HepG2 (cell line): ENCODE data around the gene MT4. TPM values are rescaled to one million over a fixed set of nuclear protein-coding genes. Genes with fewer than 3 reads are reported as not detected.
A peak's percentile ranks its signal among the peaks of the same experiment; 100 is the strongest.

ENCODE experiments used
- AHR ChIP-seq: IDR thresholded peaks from 2 replicates; pipeline ENCODE4 v1.6.1; 2018; ENCODE audit warnings: missing genetic modification reagents, missing compliant biosample characterization
- ATF4 ChIP-seq, 2 experiments: fragments of 450-650 bp in 1 of 2; sonication (generic) in 1 of 2; formaldehyde crosslinking; IDR thresholded peaks; 2 replicates each; pipeline versions ENCODE4 v1.5.0 to v1.8.0; 2020 to 2022; ENCODE audit warnings: mild to moderate bottlenecking in 1 of 2, missing genetic modification reagents in 1 of 2
- DNMT1 ChIP-seq: sonication (generic); formaldehyde crosslinking; IDR thresholded peaks from 2 replicates; pipeline ENCODE4 v1.5.1; 2020; ENCODE audit warnings: mild to moderate bottlenecking, missing genetic modification reagents
- EP300 ChIP-seq, 3 experiments: sonication (generic) in 1 of 3; formaldehyde crosslinking in 1 of 3; IDR thresholded peaks; 2 replicates each; pipeline versions ENCODE4 v1.5.1 to v1.6.1; 2011 to 2020; ENCODE audit warnings: low read depth in 2 of 3, low read length in 2 of 3, borderline replicate concordance in 1 of 3, improper control_type of control experiment in 1 of 3, mild to moderate bottlenecking in 1 of 3, missing genetic modification reagents in 1 of 3, moderate library complexity in 1 of 3
- FOXK1 ChIP-seq: sonication (generic); formaldehyde crosslinking; IDR thresholded peaks from 2 replicates; pipeline ENCODE4 v1.4.0; 2020; ENCODE audit warnings: low read depth, missing genetic modification reagents, borderline replicate concordance
- HOXA9 ChIP-seq: sonication (generic); formaldehyde crosslinking; IDR thresholded peaks from 2 replicates; pipeline ENCODE4 v1.8.1; 2022; ENCODE audit warnings: missing genetic modification reagents, mild to moderate bottlenecking, moderate library complexity, borderline replicate concordance
- IRF2 ChIP-seq: IDR thresholded peaks from 2 replicates; pipeline ENCODE4 v1.6.1; 2018; ENCODE audit warnings: missing genetic modification reagents, missing compliant biosample characterization
- MEF2D ChIP-seq: sonication (generic); formaldehyde crosslinking; IDR thresholded peaks from 2 replicates; pipeline ENCODE4 v1.5.1; 2020; ENCODE audit warnings: mild to moderate bottlenecking, missing genetic modification reagents
- MEIS2 ChIP-seq: sonication (generic); formaldehyde crosslinking; IDR thresholded peaks from 2 replicates; pipeline ENCODE4 v1.9.0; 2021; ENCODE audit warnings: mild to moderate bottlenecking, missing genetic modification reagents
- NKX3-1 ChIP-seq: sonication (generic); formaldehyde crosslinking; IDR thresholded peaks from 2 replicates; pipeline ENCODE4 v1.5.0; 2020; ENCODE audit warnings: missing genetic modification reagents
- SALL2 ChIP-seq: sonication (generic); formaldehyde crosslinking; IDR thresholded peaks from 2 replicates; pipeline ENCODE4 v1.8.1; 2023; ENCODE audit warnings: mild to moderate bottlenecking, missing genetic modification reagents, inconsistent platforms
- ZFP90 ChIP-seq: sonication (generic); formaldehyde crosslinking; IDR thresholded peaks from 2 replicates; pipeline ENCODE4 v1.8.0; 2022; ENCODE audit warnings: missing genetic modification reagents, mild to moderate bottlenecking, inconsistent platforms, borderline replicate concordance
- ZNF136 ChIP-seq: sonication (generic); formaldehyde crosslinking; IDR thresholded peaks from 2 replicates; pipeline ENCODE4 v1.8.1; 2022; ENCODE audit warnings: low read depth, mild to moderate bottlenecking, moderate library complexity, missing genetic modification reagents
- ZNF296 ChIP-seq: sonication (generic); formaldehyde crosslinking; conservative IDR thresholded peaks from 2 replicates; pipeline ENCODE4 v1.5.0; 2020; ENCODE audit warnings: mild to moderate bottlenecking, missing genetic modification reagents
- ZNF484 ChIP-seq: sonication (generic); formaldehyde crosslinking; IDR thresholded peaks from 2 replicates; pipeline ENCODE4 v1.5.1; 2020; ENCODE audit warnings: mild to moderate bottlenecking, low read depth, missing genetic modification reagents, borderline replicate concordance
- ZNF558 ChIP-seq: sonication (generic); formaldehyde crosslinking; IDR thresholded peaks from 2 replicates; pipeline ENCODE4 v1.9.0; 2022; ENCODE audit warnings: mild to moderate bottlenecking, missing genetic modification reagents, borderline replicate concordance
- ZNF784 ChIP-seq: sonication (generic); formaldehyde crosslinking; IDR thresholded peaks from 2 replicates; pipeline ENCODE4 v1.5.1; 2020; ENCODE audit warnings: missing genetic modification reagents, mild to moderate bottlenecking, borderline replicate concordance
- ZSCAN25 ChIP-seq: sonication (generic); formaldehyde crosslinking; IDR thresholded peaks from 2 replicates; pipeline ENCODE4 v1.8.0; 2022; ENCODE audit warnings: mild to moderate bottlenecking, missing genetic modification reagents
- ZSCAN29 ChIP-seq: sonication (generic); formaldehyde crosslinking; conservative IDR thresholded peaks from 2 replicates; pipeline ENCODE4 v1.4.0; 2020; ENCODE audit warnings: mild to moderate bottlenecking, missing genetic modification reagents
- polyA plus RNA-seq, 8 experiments: library from polyadenylated mRNA; depleted of rRNA in 3 of 8; stranded (reverse) in 7 of 8; unstranded in 1 of 8; fragments of >200 nt; fragmentation: Illumina TruSeq in 4 of 8; extraction: Trizol in 4 of 8; gene quantifications; 2 replicates each; pipeline versions ENCODE4 v1.2.1 to v1.2.3, GENCODE V29; 2011 to 2016; ENCODE audit warnings: low read depth in 4 of 8, missing spikeins in 1 of 8, mixed read lengths in 1 of 8; ENCODE audit not compliant: insufficient read depth in 1 of 8
- total RNA-seq, 5 experiments: library from RNA; depleted of rRNA; stranded (reverse); fragments of >200 nt; fragmentation: Illumina TruSeq; extraction: Trizol; gene quantifications; 2 replicates each; pipeline ENCODE4 v1.2.3, GENCODE V29; 2016; ENCODE audit warnings: low read depth in 1 of 5
- TF ChIP-seq, protein P1 (sequence below): sonication (generic); formaldehyde crosslinking; IDR thresholded peaks from 2 replicates; pipeline ENCODE4 v1.5.1; 2020; ENCODE audit warnings: mild to moderate bottlenecking, missing genetic modification reagents, moderate library complexity

The MT4 gene
- total and polyA plus RNA-seq, 2 of the 13 experiments (the other 11 are each of a cell fraction or from before 2014, with no cell fraction given) = not detected

GRCh38 chr16:56606476-56607108 is 41.7 kb downstream of the MT4 start (continued):
- TF ChIP-seq ZNF784 (CRISPR knock-in tag) (0 out of 2 replicates have a peak, but pooled peaks have one; percentile 7), FOXK1 (no peak), IRF2 (CRISPR knock-in tag) (peak; percentile 91), MEF2D (CRISPR knock-in tag) (peak; percentile 72; the same call in 1 of the 2 replicates), DNMT1 (CRISPR knock-in tag) (no peak), ZNF558 (no peak; the same call in 1 of the 2 replicates), AHR (no peak), ZSCAN25 (CRISPR knock-in tag) (peak; percentile 68), ZSCAN29 (CRISPR knock-in tag) (peak; percentile 51), EP300 (IDR thresholded peaks at IDR 0.05; ENCODE audit: low read depth in 2 of 2, low read length in 2 of 2) (peak in 1 of 2 experiments; percentile 62; a peak in 3 of 4 replicates), EP300 (CRISPR knock-in tag; IDR thresholded peaks at IDR 0.05; ENCODE audit: borderline replicate concordance) (no peak), NKX3-1 (CRISPR knock-in tag) (no peak), ZNF296 (CRISPR knock-in tag) (peak; percentile 53), ZNF484 (CRISPR knock-in tag) (no peak), ATF4 (CRISPR knock-in tag; IDR thresholded peaks at IDR 0.05) (peak in 1 of 2 experiments; percentile 66; a peak in 1 of 4 replicates), HOXA9 (no peak; the same call in 1 of the 2 replicates), ZFP90 (CRISPR knock-in tag) (no peak), SALL2 (CRISPR knock-in tag) (no peak), MEIS2 (CRISPR knock-in tag) (peak; percentile 43), ZNF136 (CRISPR knock-in tag) (peak; percentile 75; the same call in 1 of the 2 replicates)
- TF ChIP-seq, protein P1, sequence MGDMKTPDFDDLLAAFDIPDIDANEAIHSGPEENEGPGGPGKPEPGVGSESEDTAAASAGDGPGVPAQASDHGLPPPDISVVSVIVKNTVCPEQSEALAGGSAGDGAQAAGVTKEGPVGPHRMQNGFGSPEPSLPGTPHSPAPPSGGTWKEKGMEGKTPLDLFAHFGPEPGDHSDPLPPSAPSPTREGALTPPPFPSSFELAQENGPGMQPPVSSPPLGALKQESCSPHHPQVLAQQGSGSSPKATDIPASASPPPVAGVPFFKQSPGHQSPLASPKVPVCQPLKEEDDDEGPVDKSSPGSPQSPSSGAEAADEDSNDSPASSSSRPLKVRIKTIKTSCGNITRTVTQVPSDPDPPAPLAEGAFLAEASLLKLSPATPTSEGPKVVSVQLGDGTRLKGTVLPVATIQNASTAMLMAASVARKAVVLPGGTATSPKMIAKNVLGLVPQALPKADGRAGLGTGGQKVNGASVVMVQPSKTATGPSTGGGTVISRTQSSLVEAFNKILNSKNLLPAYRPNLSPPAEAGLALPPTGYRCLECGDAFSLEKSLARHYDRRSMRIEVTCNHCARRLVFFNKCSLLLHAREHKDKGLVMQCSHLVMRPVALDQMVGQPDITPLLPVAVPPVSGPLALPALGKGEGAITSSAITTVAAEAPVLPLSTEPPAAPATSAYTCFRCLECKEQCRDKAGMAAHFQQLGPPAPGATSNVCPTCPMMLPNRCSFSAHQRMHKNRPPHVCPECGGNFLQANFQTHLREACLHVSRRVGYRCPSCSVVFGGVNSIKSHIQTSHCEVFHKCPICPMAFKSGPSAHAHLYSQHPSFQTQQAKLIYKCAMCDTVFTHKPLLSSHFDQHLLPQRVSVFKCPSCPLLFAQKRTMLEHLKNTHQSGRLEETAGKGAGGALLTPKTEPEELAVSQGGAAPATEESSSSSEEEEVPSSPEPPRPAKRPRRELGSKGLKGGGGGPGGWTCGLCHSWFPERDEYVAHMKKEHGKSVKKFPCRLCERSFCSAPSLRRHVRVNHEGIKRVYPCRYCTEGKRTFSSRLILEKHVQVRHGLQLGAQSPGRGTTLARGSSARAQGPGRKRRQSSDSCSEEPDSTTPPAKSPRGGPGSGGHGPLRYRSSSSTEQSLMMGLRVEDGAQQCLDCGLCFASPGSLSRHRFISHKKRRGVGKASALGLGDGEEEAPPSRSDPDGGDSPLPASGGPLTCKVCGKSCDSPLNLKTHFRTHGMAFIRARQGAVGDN (CRISPR knock-in tag) = no peak
